Measurements from ENCODE around the gene ASH1L. TPM values are rescaled to one million over a fixed set of nuclear protein-coding genes. Genes with fewer than 3 reads are reported as not detected.
"Not testable (repeated sequence)": the region's sequence is repeated elsewhere in the genome, so short reads cannot be mapped to it uniquely, and the experiment has no call there.

ASH1L gene
- total RNA-seq, 2 donors from 2014 or later: 42.5 to 71.1 TPM

DNA sequence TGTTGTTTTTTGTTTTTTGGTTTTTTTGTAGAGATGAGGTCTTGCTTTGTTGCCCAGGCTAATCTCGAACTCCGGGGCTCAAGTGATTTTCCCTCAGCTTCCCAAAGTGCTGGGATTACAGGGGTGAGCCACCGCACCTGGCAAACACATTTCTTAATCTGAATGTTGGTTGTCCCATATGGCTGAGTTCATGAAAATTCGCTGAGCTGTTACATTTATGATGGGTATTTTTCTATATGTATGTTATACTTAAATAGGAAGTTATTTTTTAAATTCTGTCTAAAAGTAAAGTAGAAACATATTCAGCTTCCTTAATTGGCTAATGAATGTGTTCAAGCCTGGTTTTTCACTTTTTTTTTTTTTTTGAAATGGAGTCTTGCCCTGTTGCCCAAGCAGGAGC is 75.1 kb downstream of the ASH1L start:
- Mint-ChIP-seq H3K9me3 (no peaks in the 10 kb centered on the region), H3K4me3 (no peak overlapping the region), H3K4me1 (peaks cover 6% of the 10 kb centered on the region), H3K27ac (no peak overlapping the region), H3K27me3 (no peaks in the 10 kb centered on the region), H3K36me3 (ENCODE audit: low read depth) (peaks cover 34% of the 10 kb centered on the region)
- no peak for ATAC-seq (replicated peaks)

DNA sequence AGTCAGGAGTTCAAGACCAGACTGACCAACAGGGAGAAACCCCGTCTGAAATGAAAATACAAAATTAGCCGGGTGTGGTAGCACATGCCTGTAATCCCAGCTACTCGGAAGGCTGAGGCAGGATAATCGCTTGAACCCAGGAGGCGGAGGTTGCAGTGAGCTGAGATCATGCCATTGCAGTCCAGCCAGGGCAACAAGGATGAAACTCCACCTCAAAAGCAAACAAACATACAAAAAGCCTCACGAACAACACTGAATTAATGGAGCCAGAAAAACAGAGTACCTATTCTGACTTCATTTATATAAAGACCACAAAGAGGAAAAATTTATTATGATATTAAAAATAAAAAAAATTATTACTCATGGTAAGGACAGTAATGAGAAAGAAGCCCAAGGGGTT is 75.7 kb downstream of the ASH1L start:
- H3K27me3 Mint-ChIP-seq; H3K4me3 Mint-ChIP-seq; ATAC-seq (replicated peaks); H3K27ac Mint-ChIP-seq; H3K9me3 Mint-ChIP-seq; H3K4me1 Mint-ChIP-seq: not testable (repeated sequence)
- H3K36me3 Mint-ChIP-seq (ENCODE audit: low read depth): peaks cover 40% of the 10 kb centered on the region

DNA sequence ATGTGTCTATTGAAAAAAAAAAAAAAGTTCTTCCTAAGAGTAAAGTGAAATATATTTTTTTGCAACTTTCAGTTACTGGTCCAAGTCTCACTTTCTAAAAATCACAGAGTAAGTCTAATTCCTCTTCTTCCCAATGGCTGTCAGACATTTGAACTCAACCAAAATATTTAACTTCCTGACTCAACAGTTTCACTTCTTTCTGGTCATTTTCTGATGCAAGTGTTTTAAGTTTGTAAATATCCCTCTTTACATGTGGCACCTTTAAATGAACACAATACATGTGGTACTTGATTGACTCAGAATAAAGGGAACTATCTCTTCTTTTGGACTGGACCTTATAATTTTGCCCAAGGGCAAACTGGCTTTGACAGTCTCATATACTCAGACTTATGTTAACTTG is 76.7 kb downstream of the ASH1L start:
- no peaks in the 10 kb centered on the region for H3K9me3 Mint-ChIP-seq
- ATAC-seq (replicated peaks): no peak
- H3K27ac Mint-ChIP-seq: no peak overlapping the region
- no peaks in the 10 kb centered on the region for H3K27me3 Mint-ChIP-seq
- peaks cover 48% of the 10 kb centered on the region for H3K36me3 Mint-ChIP-seq (ENCODE audit: low read depth)
- no peak overlapping the region for H3K4me3 Mint-ChIP-seq
- peaks cover 6% of the 10 kb centered on the region for H3K4me1 Mint-ChIP-seq

DNA sequence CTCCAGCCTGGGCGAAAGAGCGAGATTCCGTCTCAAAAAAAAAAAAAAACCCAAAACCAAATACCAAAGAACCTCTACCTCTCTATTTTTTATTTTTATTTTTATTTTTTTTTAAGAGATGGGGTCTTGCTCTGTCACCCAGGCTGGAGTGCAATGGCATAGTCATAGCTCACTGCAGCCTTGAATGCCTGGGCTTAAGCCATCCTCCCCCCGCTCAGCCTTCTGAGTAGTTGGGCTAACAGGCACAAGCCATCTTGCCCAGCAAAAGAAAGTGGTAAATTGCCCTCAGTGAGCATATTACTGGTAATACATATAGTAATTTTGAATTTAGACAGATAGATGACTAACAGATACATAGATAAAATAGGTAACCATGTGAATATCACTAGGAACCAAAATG is 77.4 kb downstream of the ASH1L start:
- H3K27me3 Mint-ChIP-seq: no peaks in the 10 kb centered on the region
- H3K27ac Mint-ChIP-seq: no peak overlapping the region
- no peak overlapping the region for H3K4me3 Mint-ChIP-seq
- peaks cover 48% of the 10 kb centered on the region for H3K36me3 Mint-ChIP-seq (ENCODE audit: low read depth)
- peaks cover 6% of the 10 kb centered on the region for H3K4me1 Mint-ChIP-seq
- no peak for ATAC-seq (replicated peaks)
- no peaks in the 10 kb centered on the region for H3K9me3 Mint-ChIP-seq

DNA sequence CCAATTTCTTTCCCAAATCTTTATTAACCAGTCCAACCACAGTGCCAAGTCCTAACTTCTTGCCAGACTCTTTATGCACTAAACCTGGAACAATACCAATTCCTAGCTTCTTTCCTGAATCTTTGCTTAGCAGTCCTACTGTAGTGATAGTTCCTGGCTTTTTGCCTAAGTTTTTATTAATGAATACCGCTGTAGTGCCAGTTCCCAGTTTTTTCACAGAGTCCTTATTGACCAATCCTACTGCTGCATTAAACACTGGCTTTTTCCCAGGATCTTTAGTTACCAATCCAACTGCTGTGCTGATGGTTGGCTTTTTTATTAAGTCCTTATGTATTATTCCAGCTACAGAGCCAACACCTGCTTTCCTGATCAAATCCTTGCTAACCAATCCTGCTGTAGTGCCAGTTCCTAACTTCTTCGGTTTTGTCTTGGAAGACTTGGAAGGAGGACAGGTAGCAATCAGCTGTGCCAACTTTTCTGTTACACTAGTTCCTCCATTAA is 80.8 kb downstream of the ASH1L start:
- Mint-ChIP-seq H3K9me3 (no peaks in the 10 kb centered on the region), H3K27me3 (no peaks in the 10 kb centered on the region), H3K4me1 (peaks cover 15% of the 10 kb centered on the region), H3K27ac (no peak overlapping the region), H3K36me3 (ENCODE audit: low read depth) (peaks cover 76% of the 10 kb centered on the region), H3K4me3 (no peak overlapping the region)
- no peak for ATAC-seq (replicated peaks)

DNA sequence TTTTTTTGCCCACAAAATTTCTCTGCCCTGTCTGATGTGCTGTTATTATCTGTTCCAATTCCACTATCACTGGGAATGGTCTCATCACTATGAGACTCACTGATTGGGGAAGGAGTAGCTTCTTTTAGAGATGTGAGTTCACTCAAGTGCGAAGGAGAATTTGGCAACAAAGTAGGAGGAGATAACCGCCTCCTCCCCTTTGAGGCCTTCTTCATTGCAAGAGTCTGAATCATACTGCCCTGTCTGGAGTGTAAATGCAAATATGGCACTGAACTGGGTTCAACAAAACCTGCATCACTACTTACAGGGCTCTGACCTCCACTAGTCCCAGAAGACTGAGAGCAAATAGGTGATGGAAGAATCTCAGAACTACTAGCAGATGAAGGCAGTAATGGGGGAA is 83.4 kb downstream of the ASH1L start:
- peaks cover 91% of the 10 kb centered on the region for H3K36me3 Mint-ChIP-seq (ENCODE audit: low read depth)

DNA sequence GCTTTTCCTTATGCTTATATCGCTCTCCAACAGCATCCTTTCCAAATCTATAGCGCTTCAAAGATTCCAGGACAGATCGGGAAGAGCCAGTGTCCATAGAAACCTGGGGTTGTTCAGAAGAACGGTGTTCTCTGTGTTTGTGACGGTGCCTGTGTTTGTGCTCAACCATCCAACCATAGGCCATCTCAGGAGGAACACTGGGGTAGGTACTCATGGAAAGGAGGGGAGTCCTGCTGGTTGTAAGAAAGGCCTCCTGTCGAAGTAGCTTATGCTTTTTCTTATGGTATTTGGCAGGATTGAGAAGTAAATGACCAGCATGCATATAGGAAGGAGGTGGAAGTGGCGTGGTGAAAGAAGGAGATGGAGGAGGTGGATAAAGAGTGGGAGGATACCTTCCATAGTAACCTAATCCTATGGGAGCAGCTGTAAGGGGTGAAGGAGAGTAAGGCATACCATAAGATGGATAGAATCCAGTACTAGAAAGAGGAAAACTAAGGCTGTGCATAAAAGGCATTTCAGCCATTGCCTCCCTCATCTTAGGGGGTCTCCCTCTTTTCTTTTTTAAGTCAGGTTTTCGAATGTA is 84.2 kb downstream of the ASH1L start:
- H3K36me3 Mint-ChIP-seq (ENCODE audit: low read depth): peaks cover 87% of the 10 kb centered on the region
- H3K27me3 Mint-ChIP-seq: no peaks in the 10 kb centered on the region
- no peak overlapping the region for H3K4me3 Mint-ChIP-seq
- H3K4me1 Mint-ChIP-seq: peaks cover 20% of the 10 kb centered on the region
- H3K9me3 Mint-ChIP-seq: peaks cover 5% of the 10 kb centered on the region
- no peak for ATAC-seq (replicated peaks)
- H3K27ac Mint-ChIP-seq: peak overlapping the region; percentile 4

More for the DNA sequence above, 83.4 kb downstream of the ASH1L start:
- peaks cover 5% of the 10 kb centered on the region for H3K9me3 Mint-ChIP-seq
- H3K4me1 Mint-ChIP-seq: peaks cover 20% of the 10 kb centered on the region
- H3K27me3 Mint-ChIP-seq: no peaks in the 10 kb centered on the region
- H3K27ac Mint-ChIP-seq: no peak overlapping the region
- no peak overlapping the region for H3K4me3 Mint-ChIP-seq
- ATAC-seq (replicated peaks): no peak

DNA sequence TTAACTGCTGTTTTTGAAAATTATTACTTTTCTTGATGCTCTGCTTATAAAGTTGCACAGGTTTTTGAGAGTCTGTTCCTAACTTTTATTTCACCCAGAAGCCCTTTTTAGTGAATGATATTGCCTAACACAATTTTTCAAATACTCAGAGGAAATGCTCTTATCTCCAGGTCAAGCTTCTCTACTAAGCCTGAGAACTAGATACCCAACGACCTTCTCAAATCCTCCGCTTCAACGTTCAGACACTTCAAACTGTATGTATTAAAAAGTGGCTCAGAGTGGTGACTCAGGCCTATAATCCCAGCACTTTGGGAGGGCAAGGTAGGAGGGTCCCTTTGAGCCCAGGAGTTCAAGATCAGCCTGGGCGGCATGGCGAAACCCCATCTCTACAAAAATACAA is 88.5 kb downstream of the ASH1L start:
- H3K36me3 Mint-ChIP-seq (ENCODE audit: low read depth): peaks cover 77% of the 10 kb centered on the region
- peaks cover 24% of the 10 kb centered on the region for H3K4me1 Mint-ChIP-seq
- no peaks in the 10 kb centered on the region for H3K27me3 Mint-ChIP-seq
- no peak overlapping the region for H3K4me3 Mint-ChIP-seq
- no peak for ATAC-seq (replicated peaks)
- peaks cover 8% of the 10 kb centered on the region for H3K9me3 Mint-ChIP-seq
- no peak overlapping the region for H3K27ac Mint-ChIP-seq

DNA sequence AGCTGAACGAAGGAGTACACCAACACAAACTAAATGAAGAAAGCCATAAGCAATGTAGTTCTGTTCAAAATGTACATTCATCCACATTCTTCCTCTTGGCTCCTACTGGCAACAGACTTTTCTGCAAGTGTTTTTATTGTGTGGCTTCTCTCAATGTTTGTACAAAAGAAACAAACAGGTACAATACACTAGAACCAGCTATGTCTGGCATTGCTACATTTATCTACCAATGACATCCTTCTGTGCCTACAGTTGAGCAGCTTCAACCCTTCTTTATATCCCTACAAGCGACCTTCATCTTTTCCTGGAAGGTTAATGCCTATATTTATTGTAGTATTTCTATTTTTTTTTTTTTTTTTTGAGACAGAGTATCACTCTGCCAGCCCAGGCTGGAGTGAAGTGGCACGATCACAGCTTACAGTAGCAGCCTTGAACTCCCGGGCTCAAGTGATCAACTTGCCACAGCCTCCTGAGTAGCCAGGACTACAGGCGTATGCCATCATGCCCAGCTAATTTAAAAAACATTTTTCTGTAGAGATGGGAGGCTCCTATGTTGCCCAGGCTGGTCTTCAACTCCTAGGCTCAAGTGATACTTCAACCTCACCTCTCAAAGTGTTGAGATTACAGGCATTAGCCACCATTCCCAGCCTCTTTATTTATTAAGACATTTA is 89.3 kb downstream of the ASH1L start:
- ATAC-seq (replicated peaks): no peak
- Mint-ChIP-seq H3K4me1 (peaks cover 21% of the 10 kb centered on the region), H3K27me3 (no peaks in the 10 kb centered on the region), H3K36me3 (ENCODE audit: low read depth) (peaks cover 76% of the 10 kb centered on the region), H3K4me3 (no peak overlapping the region), H3K9me3 (peaks cover 8% of the 10 kb centered on the region), H3K27ac (no peak overlapping the region)

DNA sequence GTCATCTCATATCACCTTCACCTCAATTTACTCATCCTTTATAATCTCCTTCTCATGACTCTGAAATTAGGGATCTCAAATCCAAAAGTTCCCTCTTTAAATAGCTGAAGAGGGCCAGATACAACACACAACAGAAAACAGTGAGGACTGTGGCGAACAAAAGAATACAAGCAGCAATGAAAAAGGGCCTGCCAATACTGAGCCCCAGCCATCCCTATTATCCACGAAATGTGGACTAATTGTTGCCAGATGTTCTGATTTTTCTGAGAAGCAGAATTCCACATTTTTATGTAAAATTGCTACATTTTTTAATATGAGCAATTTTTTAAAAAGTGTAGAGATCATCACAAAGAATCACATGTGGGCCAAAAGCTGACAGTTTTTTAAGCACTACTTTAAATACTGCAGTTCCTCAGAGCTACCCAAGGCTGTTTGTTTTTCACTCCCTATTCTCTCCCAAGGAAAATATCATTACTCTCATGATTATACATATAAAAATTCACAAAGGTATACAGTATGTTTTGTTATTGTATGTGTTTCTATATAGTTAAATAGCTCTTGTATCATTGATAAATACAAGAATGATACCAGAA is 90.0 kb downstream of the ASH1L start:
- H3K27ac Mint-ChIP-seq: no peak overlapping the region
- peaks cover 18% of the 10 kb centered on the region for H3K4me1 Mint-ChIP-seq
- no peak for ATAC-seq (replicated peaks)
- H3K4me3 Mint-ChIP-seq: no peak overlapping the region
- H3K36me3 Mint-ChIP-seq (ENCODE audit: low read depth): peaks cover 72% of the 10 kb centered on the region
- H3K9me3 Mint-ChIP-seq: peaks cover 8% of the 10 kb centered on the region
- H3K27me3 Mint-ChIP-seq: no peaks in the 10 kb centered on the region

DNA sequence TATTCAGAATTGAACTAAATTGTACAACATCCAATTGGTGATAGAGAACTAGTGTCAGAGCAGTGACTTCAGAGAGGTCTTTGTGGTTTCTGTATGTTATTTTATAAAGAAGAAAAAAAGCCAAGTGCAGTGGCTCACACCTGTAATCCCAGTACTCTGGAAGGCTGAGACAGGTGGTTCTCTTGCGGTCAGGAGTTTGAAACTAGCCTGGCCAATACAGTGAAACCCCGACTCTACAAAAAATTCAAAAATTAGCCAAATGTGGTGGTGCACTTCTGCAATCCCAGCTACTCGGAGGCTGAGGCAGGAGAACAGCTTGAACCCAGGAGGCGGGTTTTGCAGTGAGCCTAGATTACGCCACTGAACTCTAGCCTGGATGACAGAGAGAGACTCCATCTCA is 90.7 kb downstream of the ASH1L start:
- H3K4me3 Mint-ChIP-seq: no peak overlapping the region
- peaks cover 8% of the 10 kb centered on the region for H3K9me3 Mint-ChIP-seq
- peaks cover 22% of the 10 kb centered on the region for H3K4me1 Mint-ChIP-seq
- H3K27ac Mint-ChIP-seq: no peak overlapping the region
- H3K27me3 Mint-ChIP-seq: no peaks in the 10 kb centered on the region
- peaks cover 69% of the 10 kb centered on the region for H3K36me3 Mint-ChIP-seq (ENCODE audit: low read depth)
- no peak for ATAC-seq (replicated peaks)

DNA sequence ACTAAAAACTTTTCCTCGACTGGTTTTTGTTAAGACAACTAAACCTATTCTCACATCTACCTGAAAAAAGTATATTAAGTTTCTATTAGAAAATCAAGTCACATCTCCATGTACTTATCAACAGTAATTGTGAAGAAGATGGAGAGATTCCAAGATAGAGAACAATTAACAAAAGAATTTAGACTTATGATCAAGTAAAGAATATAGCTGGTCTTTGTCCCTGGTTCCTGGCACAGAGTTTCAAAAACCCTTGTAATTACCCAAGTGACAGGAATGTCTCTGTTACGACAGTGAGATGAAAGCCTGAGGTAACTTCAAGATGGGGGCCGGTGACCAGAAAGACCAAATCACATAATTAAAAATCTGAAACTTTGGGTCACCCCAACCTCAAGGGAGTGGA is 91.6 kb downstream of the ASH1L start:
- ATAC-seq (replicated peaks): no peak
- Mint-ChIP-seq H3K27ac (no peak overlapping the region), H3K9me3 (peaks cover 8% of the 10 kb centered on the region), H3K4me3 (no peak overlapping the region), H3K4me1 (peaks cover 30% of the 10 kb centered on the region), H3K36me3 (ENCODE audit: low read depth) (peaks cover 63% of the 10 kb centered on the region), H3K27me3 (no peaks in the 10 kb centered on the region)

DNA sequence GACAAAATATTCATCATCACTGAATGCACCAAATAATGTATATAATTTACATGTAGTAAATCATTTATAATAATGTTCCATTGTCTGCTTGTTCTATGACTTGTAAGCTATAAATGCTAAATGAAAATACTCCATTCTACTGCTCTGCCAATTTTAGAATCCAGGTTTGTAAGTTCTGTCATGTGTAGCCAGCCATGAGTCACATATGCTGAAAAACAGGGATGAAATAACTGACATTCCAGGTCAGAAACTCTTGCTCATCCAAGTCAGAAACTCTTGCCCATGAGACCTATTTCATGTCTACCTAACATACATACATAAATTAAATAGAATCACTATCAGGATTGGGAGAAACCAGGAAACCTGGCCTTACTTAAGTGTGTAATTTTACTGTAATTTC is 95.6 kb downstream of the ASH1L start:
- no peaks in the 10 kb centered on the region for H3K27me3 Mint-ChIP-seq
- peak overlapping the region; percentile 67 for H3K4me3 Mint-ChIP-seq
- peaks cover 39% of the 10 kb centered on the region for H3K36me3 Mint-ChIP-seq (ENCODE audit: low read depth)
- H3K27ac Mint-ChIP-seq: peak overlapping the region; percentile 74
- peak; percentile 22 for ATAC-seq (replicated peaks)
- peaks cover 20% of the 10 kb centered on the region for H3K4me1 Mint-ChIP-seq
- H3K9me3 Mint-ChIP-seq: peaks cover 3% of the 10 kb centered on the region

DNA sequence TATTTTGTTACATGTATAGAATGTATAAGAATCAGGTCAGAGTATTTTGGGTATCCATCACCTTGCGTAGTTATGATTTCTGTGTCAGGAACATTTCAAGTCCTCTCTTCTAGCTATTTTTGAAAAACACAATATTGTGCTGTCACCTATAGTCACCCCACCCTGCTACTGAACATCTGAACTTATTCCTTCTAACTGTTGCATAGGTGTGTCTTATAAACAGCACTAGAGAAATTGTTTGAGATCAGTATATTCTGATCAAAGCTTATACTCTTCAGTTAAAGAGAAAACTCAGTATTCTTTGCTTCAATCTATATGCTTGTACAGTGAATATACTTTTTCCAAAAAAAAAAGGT is 96.0 kb downstream of the ASH1L start:
- ATAC-seq (replicated peaks): peak; percentile 45
- Mint-ChIP-seq H3K4me3 (peak overlapping the region; percentile 67), H3K27ac (peak overlapping the region; percentile 74), H3K36me3 (ENCODE audit: low read depth) (peaks cover 39% of the 10 kb centered on the region), H3K27me3 (no peaks in the 10 kb centered on the region), H3K9me3 (peaks cover 1% of the 10 kb centered on the region), H3K4me1 (peaks cover 20% of the 10 kb centered on the region)
